ENCODE results near the gene TSPAN4. TPM values are rescaled to one million over a fixed set of nuclear protein-coding genes. Genes with fewer than 3 reads are reported as not detected.
A peak's percentile ranks its signal among the peaks of the same experiment; 100 is the strongest.

The TSPAN4 gene
- total and polyA plus RNA-seq, 11 donors = 22.7 to 93.0 (median 31.3) TPM

DNA sequence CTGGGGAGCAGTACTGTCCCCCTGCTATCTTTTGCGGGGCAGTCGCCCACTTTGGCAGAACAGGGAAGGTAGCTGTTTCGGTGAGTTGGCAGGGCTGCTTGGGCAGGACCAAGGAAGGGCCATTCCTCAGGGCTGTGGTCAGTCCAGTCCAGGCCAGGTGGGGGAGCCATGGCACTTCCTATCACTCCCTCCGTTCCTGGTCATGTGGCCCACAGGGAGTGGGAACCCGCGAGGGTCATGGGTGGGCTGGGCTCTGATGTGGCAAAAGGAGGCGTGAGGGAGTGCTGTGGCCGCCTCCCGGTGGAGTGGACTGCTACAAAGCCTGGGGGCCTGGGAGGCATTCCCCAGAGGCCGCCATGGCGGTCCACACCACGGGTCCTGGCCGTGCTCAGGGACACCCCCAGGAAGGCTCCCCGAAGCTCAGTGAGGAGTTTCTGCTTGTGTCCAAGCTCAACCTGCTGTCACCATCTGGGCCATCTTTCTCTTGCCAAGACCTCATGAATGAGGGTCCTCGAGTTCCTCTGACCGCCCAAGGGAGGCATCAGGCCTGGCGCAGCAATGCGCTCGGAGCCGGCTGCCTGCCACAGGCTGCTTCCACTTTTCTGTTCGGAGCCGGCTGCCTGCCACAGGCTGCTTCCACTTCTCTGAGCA, 56.0 kb downstream of the TSPAN4 start:
- no peak for TF ChIP-seq POLR2A (IDR thresholded peaks at IDR 0.05)
- TF ChIP-seq, protein P1, sequence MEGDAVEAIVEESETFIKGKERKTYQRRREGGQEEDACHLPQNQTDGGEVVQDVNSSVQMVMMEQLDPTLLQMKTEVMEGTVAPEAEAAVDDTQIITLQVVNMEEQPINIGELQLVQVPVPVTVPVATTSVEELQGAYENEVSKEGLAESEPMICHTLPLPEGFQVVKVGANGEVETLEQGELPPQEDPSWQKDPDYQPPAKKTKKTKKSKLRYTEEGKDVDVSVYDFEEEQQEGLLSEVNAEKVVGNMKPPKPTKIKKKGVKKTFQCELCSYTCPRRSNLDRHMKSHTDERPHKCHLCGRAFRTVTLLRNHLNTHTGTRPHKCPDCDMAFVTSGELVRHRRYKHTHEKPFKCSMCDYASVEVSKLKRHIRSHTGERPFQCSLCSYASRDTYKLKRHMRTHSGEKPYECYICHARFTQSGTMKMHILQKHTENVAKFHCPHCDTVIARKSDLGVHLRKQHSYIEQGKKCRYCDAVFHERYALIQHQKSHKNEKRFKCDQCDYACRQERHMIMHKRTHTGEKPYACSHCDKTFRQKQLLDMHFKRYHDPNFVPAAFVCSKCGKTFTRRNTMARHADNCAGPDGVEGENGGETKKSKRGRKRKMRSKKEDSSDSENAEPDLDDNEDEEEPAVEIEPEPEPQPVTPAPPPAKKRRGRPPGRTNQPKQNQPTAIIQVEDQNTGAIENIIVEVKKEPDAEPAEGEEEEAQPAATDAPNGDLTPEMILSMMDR (IDR thresholded peaks at IDR 0.05) = peak in 1 of 12 donors; percentile 12
- intact Hi-C loops (cut with DNase I) = no loop called here
- Histone ChIP-seq H3K9me3 (no peaks in the 10 kb centered on the region), H3K4me1 (no peaks in the 10 kb centered on the region), H3K27me3 (no peaks in the 10 kb centered on the region), H3K36me3 (peaks cover 0 to 57% (median 52%) of the 10 kb centered on the region in 9 donors), H3K27ac (no peak overlapping the region), H3K4me3 (no peak overlapping the region)
- DNase-seq (no peak), ATAC-seq (peak in 3 of 4 donors; percentile 10 to 48 (median 46))
- 81 to 87% (median 86%) methylated on average over 20 to 22 of the region's 22 CpGs for WGBS, 4 donors

- ATAC-seq = no peak
- WGBS, 4 donors = 90 to 95% (median 93%) methylated on average over 10 to 11 of the region's 11 CpGs
- no peaks in the 10 kb centered on the region for H3K9me3 ChIP-seq
- no peaks in the 10 kb centered on the region for H3K27me3 ChIP-seq
- intact Hi-C loops (cut with DNase I) = loop anchor here in 2 of 10 donors (5.0 to 10.0 kb wide), 2 partner anchors 45 to 148 kb away; no protein-coding TSS in a partner anchor
- H3K4me3 ChIP-seq = no peak overlapping the region
- H3K36me3 ChIP-seq = peaks cover 0 to 67% (median 60%) of the 10 kb centered on the region in 9 donors
- TF ChIP-seq POLR2A (IDR thresholded peaks at IDR 0.05) = no peak
- TF ChIP-seq, protein P1 (IDR thresholded peaks at IDR 0.05) = no peak
- no peak for DNase-seq
- no peak overlapping the region for H3K27ac ChIP-seq
- no peaks in the 10 kb centered on the region for H3K4me1 ChIP-seq
Observed at GRCh38 chr11:899724-900123, 57.1 kb downstream of the TSPAN4 start.

GRCh38 chr11:900545-900944, 57.9 kb downstream of the TSPAN4 start:
- DNase-seq (no peak), ATAC-seq (no peak)
- Histone ChIP-seq H3K27ac (no peak overlapping the region), H3K4me3 (no peak overlapping the region), H3K9me3 (no peaks in the 10 kb centered on the region), H3K4me1 (no peaks in the 10 kb centered on the region), H3K27me3 (no peaks in the 10 kb centered on the region), H3K36me3 (peaks cover 0 to 69% (median 60%) of the 10 kb centered on the region in 9 donors)
- intact Hi-C loops (cut with DNase I) = loop anchor here in 2 of 10 donors (5.0 to 10.0 kb wide), 2 partner anchors 46 to 147 kb away; no protein-coding TSS in a partner anchor
- 87 to 94% (median 89%) methylated on average over 3 to 7 of the region's 7 CpGs for WGBS, 4 donors
- TF ChIP-seq, protein P1 (IDR thresholded peaks at IDR 0.05) = no peak

DNA sequence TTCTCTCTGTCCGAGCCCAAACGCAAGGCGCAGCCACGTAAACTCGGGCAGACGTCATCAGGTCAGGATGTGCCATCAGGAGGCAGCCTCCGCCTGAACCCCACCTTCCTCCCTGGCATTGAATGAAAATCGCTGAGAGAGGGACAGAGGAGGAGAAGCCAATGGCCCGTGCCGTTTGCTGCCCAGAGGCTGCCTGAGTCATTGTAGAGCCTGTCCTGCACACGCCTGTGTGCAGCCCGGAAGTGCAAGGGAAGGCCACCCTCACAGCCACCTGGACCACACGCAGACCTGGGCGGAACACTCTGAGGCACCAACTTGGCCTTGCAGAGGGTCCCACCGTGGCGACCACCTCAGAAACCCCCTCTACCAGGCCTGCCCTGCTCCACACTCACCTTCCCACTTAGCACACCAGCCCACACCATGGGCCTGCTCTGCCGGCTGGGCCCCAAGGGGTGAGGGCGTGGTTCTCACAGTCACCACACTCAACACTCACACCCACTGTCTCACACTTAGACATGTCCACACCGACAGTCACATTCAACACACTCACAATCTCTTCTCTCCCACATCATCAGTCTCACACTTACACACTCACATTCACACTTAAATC, 58.9 kb downstream of the TSPAN4 start:
- WGBS, 4 donors = 89 to 95% (median 90%) methylated on average over 18 to 19 of the region's 19 CpGs
- H3K36me3 ChIP-seq = peaks cover 0 to 69% (median 60%) of the 10 kb centered on the region in 9 donors
- no peak overlapping the region for H3K4me3 ChIP-seq
- TF ChIP-seq, protein P1 (IDR thresholded peaks at IDR 0.05) = no peak
- TF ChIP-seq POLR2A (IDR thresholded peaks at IDR 0.05) = no peak
- H3K4me1 ChIP-seq = no peaks in the 10 kb centered on the region
- H3K27me3 ChIP-seq = no peaks in the 10 kb centered on the region
- intact Hi-C loops (cut with DNase I) = loop anchor here in 2 of 10 donors (5.0 to 10.0 kb wide), 2 partner anchors 47 to 146 kb away; no protein-coding TSS in a partner anchor
- DNase-seq = no peak
- H3K9me3 ChIP-seq = no peaks in the 10 kb centered on the region
- no peak for ATAC-seq
- no peak overlapping the region for H3K27ac ChIP-seq

Measured in heart left ventricle (tissue), 16 donors.